Epithelial cell of esophagus (primary cell): ENCODE results near the gene VANGL1.

Source experiments
- DNase-seq: peaks from one replicate; pipeline ENCODE4 v3.0.0; 2010; ENCODE audit warnings: low read depth
- H3K4me3 ChIP-seq: 2 replicates; pipeline ENCODE4 v1.5.1; 2011; ENCODE audit warnings: mild to moderate bottlenecking, low read length, control low read depth
- TF ChIP-seq, protein P1 (sequence below): IDR thresholded peaks from 2 replicates; pipeline ENCODE4 v1.5.1; 2011; ENCODE audit warnings: low read depth, mild to moderate bottlenecking, low read length, control low read depth, inconsistent platforms; ENCODE audit not compliant: insufficient read depth; ENCODE audit errors: missing control alignments

The VANGL1 gene

DNA sequence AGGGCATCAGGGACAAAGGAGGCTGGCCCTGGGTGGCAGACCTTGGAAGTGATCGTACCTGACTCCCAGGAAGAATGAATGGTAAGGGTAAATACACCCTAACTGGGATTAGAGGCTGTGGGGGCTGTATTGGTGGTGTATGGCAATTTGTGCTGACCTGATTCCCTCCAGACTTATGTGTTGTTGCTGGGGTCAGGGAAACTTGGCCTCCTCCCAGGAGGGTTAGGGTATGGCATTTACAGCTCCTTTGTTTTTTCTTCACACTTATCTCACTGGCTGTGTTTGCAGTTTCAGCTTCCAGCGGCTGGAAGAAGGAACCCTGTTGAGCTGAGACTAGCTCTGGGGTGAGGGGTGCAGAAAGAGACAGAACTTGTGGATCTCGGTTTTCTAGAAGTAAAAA, 8.2 kb downstream of the VANGL1 start:
- TF ChIP-seq, protein P1, sequence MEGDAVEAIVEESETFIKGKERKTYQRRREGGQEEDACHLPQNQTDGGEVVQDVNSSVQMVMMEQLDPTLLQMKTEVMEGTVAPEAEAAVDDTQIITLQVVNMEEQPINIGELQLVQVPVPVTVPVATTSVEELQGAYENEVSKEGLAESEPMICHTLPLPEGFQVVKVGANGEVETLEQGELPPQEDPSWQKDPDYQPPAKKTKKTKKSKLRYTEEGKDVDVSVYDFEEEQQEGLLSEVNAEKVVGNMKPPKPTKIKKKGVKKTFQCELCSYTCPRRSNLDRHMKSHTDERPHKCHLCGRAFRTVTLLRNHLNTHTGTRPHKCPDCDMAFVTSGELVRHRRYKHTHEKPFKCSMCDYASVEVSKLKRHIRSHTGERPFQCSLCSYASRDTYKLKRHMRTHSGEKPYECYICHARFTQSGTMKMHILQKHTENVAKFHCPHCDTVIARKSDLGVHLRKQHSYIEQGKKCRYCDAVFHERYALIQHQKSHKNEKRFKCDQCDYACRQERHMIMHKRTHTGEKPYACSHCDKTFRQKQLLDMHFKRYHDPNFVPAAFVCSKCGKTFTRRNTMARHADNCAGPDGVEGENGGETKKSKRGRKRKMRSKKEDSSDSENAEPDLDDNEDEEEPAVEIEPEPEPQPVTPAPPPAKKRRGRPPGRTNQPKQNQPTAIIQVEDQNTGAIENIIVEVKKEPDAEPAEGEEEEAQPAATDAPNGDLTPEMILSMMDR, result no peak
- no peak overlapping the region for H3K4me3 ChIP-seq

DNA sequence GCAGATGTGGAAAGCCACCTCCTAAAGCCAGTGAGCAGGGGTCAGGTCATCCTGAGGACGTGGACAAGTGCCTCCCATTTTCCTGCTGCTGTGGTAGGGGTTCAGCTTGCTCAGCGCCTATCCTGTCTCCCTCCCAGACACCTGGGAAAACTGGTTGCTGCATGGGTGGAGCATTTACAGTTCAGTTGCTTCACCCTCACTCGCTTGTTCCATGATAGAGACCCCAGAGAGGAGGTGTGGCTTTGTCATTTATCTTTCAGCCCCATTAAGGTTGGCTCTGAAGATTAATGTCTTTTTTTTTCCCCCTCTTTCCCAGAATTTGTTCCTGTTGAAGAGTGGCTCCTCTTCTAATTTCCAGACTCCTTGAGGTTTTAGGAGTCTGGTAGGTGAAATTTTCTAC, 9.2 kb downstream of the VANGL1 start:
- TF ChIP-seq, protein P1, result no peak
- no peak for DNase-seq

More for the DNA sequence above, 8.2 kb downstream of the VANGL1 start:
- DNase-seq, result no peak

DNA sequence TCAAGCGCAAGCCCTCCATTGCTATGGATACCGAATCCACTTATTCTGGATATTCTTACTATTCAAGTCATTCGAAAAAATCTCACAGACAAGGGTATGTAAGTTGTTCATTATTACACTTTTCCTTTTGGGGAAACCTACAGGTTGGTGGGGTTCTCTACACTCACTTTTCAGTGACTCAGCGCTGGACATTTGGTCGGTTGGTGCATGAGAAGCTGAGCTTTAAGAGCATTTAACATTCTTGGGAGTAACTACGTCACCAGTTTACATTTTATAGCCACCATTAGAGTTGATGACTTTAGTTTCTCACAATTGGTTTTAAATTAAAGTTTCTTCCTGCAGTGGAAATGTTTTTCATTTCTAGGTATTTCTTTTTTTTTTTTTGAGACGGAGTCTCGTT, 9.6 kb downstream of the VANGL1 start:
- DNase-seq, result no peak
- no peak overlapping the region for H3K4me3 ChIP-seq
- TF ChIP-seq, protein P1, result no peak

More for the DNA sequence above, 9.2 kb downstream of the VANGL1 start:
- no peak overlapping the region for H3K4me3 ChIP-seq

DNA sequence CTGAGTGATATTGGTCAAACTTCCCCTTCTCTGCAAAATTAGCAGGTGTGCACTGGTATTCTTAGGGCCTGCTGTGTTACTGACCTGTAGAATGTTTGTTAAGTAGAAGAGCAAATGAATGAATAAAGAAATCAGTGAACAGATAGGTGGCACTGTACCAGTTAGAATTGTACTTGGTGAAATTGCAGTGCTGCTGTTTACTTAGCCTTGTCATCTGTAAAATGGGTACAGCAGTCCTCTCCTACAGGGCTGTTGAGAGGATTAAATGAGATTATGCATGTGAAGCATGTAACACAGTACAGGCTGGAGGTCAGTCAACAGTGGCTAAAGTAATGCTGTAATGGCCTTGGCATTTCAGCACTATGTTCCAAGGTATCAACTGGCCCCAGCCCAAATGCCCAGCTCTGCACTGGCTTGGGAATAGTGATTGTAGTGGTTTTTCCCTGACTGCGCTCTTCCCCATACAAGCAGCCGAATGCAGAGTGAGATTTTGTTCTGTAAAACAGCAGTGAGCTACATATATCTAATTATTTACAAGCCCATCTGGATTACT, 10.5 kb downstream of the VANGL1 start:
- DNase-seq, result no peak
- no peak overlapping the region for H3K4me3 ChIP-seq
- TF ChIP-seq, protein P1, result no peak

DNA sequence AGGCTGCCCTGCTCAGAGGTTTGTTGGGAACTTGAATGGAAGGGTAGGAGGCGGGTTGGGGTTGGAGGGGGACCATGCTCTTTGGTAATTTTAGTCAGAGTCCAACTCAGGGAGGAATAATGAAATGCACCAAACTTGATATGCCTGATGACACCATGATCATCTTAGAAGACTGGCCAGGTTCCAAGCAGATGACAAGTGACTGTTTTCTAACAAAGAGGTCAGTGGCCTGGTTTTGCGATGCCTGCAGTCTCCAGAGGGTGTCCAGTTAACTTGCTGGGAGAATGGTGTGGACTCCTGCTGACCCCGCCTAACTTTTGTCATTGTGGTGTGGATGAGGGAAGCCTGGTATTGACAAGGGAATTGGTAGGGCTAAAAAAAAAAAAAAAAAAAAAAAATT, 12.4 kb downstream of the VANGL1 start:
- no peak overlapping the region for H3K4me3 ChIP-seq
- TF ChIP-seq, protein P1, result no peak
- DNase-seq, result no peak

DNA sequence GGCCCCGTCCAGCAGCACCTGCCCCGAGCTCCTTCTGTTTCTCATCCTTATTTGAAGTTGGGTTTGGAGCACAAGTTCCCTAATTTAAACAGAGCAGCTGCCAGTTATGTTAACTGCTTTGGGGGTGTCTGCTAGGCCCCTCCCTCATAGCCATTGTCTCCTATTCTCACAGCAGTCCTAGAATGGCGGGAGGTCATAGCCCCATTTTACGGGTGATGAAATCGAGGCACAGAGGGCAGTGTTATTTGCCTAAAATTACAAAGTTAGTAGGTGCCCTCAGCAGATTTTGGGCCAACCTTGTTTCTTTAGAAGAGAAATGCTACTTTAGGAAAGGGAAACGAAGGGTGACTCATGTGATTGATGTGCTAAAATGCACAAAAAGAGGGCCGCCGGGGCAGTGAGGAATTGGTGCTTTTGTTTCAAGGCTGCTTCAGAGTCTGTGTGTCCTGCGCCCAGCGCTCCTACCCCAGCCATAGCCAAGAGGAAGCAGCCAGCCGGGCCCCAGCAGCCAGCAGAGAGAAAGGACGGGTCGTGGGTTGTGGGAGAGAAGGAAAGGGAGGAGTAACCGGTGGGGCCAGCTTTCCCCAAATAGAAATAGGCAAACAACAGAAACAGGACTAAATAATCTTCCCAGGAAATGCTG, 13.0 kb downstream of the VANGL1 start:
- no peak overlapping the region for H3K4me3 ChIP-seq
- DNase-seq, result no peak
- TF ChIP-seq, protein P1, result no peak

DNA sequence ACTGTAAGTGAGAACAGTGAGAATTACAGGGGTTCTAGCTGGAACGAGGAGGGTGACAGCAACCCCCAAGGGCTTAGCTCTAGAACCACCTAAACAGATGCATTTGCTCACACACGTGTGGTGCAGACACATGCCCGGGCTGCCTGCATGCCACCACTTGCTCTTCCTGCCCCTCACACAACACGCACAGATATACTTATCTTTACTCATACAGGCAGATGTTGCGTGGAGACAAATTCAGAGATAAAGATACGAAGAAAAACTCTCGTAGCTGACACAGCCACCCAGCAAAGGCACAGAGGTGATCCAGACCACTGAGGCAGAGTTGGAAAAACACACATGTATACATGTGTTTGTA, 13.5 kb downstream of the VANGL1 start:
- H3K4me3 ChIP-seq, result no peak overlapping the region
- DNase-seq, result peak; percentile 93
- TF ChIP-seq, protein P1, result no peak
